ENCODE data around the gene LMO1.

DNA sequence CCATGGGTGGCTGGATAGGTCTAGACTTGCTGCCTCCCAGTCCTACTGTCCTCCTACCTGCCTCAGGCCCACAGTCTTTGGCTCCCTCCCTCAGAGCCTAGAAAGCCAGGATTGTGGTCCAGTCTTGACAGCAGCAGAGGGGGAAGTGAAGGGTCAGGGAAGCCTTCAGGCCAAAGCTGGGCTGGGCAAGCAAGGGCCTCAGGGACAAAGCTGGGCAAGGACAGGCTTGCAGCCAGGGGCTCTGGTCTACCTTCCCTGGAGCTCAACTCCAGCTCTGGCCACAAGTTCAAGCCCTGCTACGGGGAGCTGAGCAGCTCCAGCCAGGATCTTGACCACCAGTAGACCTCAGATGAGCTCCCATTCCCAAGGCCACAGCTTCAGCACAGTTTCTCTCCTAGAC lies 14.9 kb downstream of the LMO1 start:
- TF ChIP-seq, protein P1, sequence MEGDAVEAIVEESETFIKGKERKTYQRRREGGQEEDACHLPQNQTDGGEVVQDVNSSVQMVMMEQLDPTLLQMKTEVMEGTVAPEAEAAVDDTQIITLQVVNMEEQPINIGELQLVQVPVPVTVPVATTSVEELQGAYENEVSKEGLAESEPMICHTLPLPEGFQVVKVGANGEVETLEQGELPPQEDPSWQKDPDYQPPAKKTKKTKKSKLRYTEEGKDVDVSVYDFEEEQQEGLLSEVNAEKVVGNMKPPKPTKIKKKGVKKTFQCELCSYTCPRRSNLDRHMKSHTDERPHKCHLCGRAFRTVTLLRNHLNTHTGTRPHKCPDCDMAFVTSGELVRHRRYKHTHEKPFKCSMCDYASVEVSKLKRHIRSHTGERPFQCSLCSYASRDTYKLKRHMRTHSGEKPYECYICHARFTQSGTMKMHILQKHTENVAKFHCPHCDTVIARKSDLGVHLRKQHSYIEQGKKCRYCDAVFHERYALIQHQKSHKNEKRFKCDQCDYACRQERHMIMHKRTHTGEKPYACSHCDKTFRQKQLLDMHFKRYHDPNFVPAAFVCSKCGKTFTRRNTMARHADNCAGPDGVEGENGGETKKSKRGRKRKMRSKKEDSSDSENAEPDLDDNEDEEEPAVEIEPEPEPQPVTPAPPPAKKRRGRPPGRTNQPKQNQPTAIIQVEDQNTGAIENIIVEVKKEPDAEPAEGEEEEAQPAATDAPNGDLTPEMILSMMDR (IDR thresholded peaks at IDR 0.05; ENCODE audit: insufficient read depth, low read length, poor library complexity, severe bottlenecking) = no peak
- no peak for TF ChIP-seq EZH2phosphoT487 (conservative IDR thresholded peaks at IDR 0.05; ENCODE audit: low read length)
